HFF-Myc (cell line): ENCODE results near the gene INAFM1.

Experiments
- DNase-seq: peaks from one replicate; pipeline ENCODE4 v3.0.0-alpha.2; 2011; ENCODE audit warnings: low read depth; ENCODE audit errors: extremely low read depth
- H3K4me3 ChIP-seq: replicated peaks from 2 replicates; pipeline ENCODE4 v1.5.1; 2011; ENCODE audit warnings: low read depth, mild to moderate bottlenecking, control low read depth, low read length
- CTCF ChIP-seq: IDR thresholded peaks from 2 replicates; pipeline ENCODE4 v1.5.1; 2012; ENCODE audit warnings: mild to moderate bottlenecking, low read depth, low read length, control low read depth; ENCODE audit errors: missing control alignments

The INAFM1 gene

GRCh38 chr19:47315125-47315821, 40.6 kb downstream of the INAFM1 start:
- DNase-seq = no peak
- H3K4me3 ChIP-seq = no peak overlapping the region
- TF ChIP-seq CTCF = no peak

- DNase-seq = no peak
- no peak overlapping the region for H3K4me3 ChIP-seq
- TF ChIP-seq CTCF = no peak
These were observed 41.8 kb downstream of the INAFM1 start for GRCh38 chr19:47316513-47316912.

GRCh38 chr19:47319923-47320871, 45.5 kb downstream of the INAFM1 start:
- no peak for TF ChIP-seq CTCF
- no peak for DNase-seq

DNA sequence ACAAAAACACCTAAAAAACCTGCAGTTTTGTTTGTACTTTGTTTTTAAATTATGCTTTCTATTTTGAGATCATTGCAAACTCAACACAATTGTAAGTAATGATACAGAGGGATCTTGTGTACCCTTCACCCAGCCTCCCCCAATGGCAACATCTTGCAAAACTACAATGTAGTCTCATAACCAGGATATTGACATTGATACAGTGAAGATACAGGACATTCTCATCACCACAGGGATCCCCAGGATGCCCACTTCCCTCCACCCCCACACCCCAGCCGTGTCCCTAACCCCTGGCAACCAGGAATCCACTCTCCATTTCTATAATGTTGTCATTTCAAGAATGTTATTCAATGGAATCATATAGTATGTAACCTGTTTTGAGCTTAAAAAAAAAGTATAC, 46.9 kb downstream of the INAFM1 start:
- no peak overlapping the region for H3K4me3 ChIP-seq
- DNase-seq = no peak
- TF ChIP-seq CTCF = no peak

More at GRCh38 chr19:47319923-47320871, 45.5 kb downstream of the INAFM1 start:
- no peak overlapping the region for H3K4me3 ChIP-seq

- no peak for TF ChIP-seq CTCF
- no peak overlapping the region for H3K4me3 ChIP-seq
- no peak for DNase-seq
These were observed 47.4 kb downstream of the INAFM1 start for GRCh38 chr19:47322058-47322457.

- no peak for TF ChIP-seq CTCF
- DNase-seq = no peak
- H3K4me3 ChIP-seq = no peak overlapping the region
These were observed 48.7 kb downstream of the INAFM1 start for GRCh38 chr19:47323409-47323808.
